ENCODE data around the gene SORD.

Gene SORD

DNA sequence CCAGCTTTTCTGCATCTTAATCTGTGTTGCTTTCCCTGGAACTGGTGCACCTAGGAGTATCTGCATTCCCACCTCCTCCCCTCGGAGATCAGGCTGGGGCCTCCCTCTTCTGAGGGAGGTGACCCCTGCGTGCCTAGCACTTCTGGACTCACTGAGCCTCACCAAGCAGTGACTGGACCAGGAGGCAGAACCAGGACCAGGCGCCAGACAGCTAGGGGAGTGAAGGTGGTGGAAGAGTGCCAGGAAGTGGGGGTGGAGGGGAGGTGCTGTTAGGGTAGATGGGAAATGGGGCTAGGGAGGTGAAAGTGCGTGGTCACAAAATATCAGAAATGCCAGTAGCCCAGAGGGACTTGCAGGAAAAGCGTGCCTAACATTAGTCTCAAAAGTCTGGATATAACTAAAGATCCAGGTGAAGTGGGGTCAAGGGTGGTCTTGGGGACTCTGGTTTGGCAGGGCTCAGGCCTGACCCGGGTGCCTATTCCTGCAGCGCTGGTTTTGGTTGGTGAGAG, 92.4 kb downstream of the SORD start:
- H3K4me3 ChIP-seq (ENCODE audit: low read depth, low read length), result no peak overlapping the region
- TF ChIP-seq, protein P1, sequence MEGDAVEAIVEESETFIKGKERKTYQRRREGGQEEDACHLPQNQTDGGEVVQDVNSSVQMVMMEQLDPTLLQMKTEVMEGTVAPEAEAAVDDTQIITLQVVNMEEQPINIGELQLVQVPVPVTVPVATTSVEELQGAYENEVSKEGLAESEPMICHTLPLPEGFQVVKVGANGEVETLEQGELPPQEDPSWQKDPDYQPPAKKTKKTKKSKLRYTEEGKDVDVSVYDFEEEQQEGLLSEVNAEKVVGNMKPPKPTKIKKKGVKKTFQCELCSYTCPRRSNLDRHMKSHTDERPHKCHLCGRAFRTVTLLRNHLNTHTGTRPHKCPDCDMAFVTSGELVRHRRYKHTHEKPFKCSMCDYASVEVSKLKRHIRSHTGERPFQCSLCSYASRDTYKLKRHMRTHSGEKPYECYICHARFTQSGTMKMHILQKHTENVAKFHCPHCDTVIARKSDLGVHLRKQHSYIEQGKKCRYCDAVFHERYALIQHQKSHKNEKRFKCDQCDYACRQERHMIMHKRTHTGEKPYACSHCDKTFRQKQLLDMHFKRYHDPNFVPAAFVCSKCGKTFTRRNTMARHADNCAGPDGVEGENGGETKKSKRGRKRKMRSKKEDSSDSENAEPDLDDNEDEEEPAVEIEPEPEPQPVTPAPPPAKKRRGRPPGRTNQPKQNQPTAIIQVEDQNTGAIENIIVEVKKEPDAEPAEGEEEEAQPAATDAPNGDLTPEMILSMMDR (IDR thresholded peaks at IDR 0.05; ENCODE audit: low read depth, low read length), result no peak

DNA sequence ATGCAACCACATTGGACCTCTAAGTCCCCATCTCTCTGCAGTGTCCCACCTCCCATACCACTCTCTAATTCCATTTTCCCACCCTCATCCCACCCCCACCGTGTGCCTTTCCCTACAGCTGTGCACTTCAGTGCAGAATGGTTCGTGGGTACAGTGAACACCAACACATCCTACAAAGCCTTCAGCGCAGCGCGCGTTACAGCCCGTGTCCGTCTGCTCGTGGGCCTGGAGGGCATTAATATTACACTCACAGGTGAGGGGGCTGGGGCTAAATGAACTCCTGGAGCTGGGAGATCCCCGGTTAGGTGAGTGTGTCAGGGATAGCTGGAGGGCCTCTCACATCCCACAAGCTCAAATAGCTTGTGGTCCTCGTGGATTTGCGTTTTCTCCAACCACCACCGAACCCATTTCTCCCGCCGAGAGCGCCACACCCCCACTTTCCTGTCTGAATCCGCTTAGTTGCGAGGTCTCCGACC, 93.0 kb downstream of the SORD start:
- TF ChIP-seq, protein P1 (IDR thresholded peaks at IDR 0.05; ENCODE audit: low read depth, low read length), result no peak
- H3K4me3 ChIP-seq (ENCODE audit: low read depth, low read length), result no peak overlapping the region

DNA sequence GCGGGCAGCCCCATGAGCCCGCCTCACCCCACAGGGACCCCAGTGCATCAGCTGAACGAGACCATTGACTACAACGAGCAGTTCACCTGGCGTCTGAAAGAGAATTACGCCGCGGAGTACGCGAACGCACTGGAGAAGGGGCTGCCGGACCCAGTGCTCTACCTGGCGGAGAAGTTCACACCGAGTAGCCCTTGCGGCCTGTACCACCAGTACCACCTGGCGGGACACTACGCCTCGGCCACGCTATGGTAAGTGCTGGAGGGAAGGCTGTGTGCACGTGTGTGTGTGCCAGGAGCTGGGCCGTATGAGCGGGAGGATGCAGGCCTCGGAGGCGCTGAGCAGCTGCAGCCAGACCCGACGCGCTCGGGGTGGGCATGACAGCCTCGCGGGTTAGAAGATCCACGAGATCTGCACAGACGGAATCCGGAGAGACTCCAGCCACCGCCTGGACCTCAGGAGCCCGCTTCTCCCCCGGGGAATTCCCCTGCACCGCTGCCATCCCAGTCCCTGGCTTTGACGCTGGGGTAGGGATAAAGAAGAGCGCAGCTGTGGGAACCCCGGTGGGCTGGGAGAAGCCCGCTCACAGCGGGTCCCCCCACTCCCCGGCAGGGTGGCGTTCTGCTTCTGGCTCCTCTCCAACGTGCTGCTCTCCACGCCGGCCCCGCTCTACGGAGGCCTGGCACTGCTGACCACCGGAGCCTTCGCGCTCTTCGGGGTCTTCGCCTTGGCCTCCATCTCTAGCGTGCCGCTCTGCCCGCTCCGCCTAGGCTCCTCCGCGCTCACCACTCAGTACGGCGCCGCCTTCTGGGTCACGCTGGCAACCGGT, 93.7 kb downstream of the SORD start:
- H3K4me3 ChIP-seq (ENCODE audit: low read depth, low read length), result no peak overlapping the region
- TF ChIP-seq, protein P1 (IDR thresholded peaks at IDR 0.05; ENCODE audit: low read depth, low read length), result no peak

DNA sequence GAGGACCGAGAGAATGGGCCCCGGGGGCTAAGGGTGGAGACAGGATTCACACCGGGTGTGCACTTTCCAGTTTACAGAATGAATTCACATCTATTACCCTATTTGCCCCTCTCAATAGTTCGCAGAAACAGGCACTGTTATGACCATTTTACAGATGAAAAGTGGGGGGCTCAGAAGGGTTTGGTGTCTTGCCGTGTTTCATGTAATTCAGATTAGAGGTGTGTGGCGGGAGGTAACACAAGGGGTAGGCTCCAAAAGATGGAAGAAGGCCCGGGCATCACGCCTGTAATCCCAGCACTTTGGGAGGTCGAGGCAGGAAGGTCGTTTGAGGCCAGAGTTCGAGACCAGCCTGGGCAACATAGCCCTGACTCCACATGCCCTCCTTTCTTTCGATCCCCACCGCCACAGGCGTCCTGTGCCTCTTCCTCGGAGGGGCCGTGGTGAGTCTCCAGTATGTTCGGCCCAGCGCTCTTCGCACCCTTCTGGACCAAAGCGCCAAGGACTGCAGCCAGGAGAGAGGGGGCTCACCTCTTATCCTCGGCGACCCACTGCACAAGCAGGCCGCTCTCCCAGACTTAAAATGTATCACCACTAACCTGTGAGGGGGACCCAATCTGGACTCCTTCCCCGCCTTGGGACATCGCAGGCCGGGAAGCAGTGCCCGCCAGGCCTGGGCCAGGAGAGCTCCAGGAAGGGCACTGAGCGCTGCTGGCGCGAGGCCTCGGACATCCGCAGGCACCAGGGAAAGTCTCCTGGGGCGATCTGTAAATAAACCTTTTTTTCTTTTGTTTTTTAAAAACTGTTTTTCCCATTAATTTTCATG, 94.5 kb downstream of the SORD start:
- TF ChIP-seq, protein P1 (IDR thresholded peaks at IDR 0.05; ENCODE audit: low read depth, low read length), result no peak
- no peak overlapping the region for H3K4me3 ChIP-seq (ENCODE audit: low read depth, low read length)

DNA sequence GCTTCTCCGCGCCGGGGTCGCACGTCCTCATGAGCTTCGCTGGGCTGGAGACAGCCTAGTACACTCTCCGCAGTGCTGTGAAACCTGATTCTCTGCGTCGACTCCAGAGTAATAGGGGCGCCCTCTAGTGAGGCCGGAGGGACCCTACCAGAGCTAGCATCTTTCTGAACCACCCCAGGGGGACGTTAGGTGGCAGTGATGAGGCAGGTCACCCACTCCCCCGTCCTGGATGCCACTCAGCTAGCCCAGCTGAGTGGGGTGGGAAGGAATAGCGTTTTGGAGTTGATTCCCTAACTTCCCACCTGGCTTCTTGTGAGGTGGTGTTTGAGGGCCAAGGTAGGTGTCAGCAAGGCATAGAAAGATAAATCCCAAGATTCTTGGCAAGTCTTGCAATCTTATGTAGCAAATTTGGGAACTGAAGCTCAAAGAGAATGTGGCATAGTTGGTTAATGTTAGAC, 95.2 kb downstream of the SORD start:
- no peak overlapping the region for H3K4me3 ChIP-seq (ENCODE audit: low read depth, low read length)
- TF ChIP-seq, protein P1 (IDR thresholded peaks at IDR 0.05; ENCODE audit: low read depth, low read length), result peak; percentile 100

DNA sequence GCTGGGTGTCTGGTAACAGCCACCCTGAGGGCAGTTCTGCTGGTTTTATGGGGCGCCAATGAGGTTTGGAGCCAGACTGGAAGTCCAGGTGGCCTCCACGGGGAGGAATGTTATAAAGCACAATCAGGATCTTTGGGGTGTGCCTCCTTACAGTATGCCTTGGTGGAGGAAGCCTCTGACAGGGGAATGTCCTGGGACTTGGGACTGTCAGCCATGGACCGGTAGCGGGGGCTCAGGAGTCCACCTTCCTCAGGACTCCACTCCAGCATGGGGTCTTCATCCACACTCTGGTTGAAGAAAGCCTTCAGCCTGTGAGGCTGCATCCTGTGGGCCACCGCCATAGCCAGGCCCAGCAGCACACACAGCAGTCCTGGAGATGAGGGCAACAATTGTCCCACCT, 96.0 kb downstream of the SORD start:
- no peak overlapping the region for H3K4me3 ChIP-seq (ENCODE audit: low read depth, low read length)
- TF ChIP-seq, protein P1 (IDR thresholded peaks at IDR 0.05; ENCODE audit: low read depth, low read length), result no peak
